Stimulated activated CD8-positive, alpha-beta memory T cell treated with anti-CD3 and anti-CD28 coated beads, Interleukin-12 subunit alpha, Interleukin-12 subunit beta, amount 100 ng/mL, for 1 hour (primary cell): ENCODE data around the gene HIGD2B.
A peak's percentile ranks its signal among the peaks of the same experiment; 100 is the strongest.
"Not testable (repeated sequence)": the region's sequence is repeated elsewhere in the genome, so short reads cannot be mapped to it uniquely, and the experiment has no call there.

Source experiments
- DNase-seq: peaks from one replicate; pipeline ENCODE4 v3.0.0-alpha.2; 2020; ENCODE audit warnings: low read depth

HIGD2B gene, protein sequence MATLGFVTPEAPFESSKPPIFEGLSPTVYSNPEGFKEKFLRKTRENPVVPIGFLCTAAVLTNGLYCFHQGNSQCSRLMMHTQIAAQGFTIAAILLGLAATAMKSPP

DNA sequence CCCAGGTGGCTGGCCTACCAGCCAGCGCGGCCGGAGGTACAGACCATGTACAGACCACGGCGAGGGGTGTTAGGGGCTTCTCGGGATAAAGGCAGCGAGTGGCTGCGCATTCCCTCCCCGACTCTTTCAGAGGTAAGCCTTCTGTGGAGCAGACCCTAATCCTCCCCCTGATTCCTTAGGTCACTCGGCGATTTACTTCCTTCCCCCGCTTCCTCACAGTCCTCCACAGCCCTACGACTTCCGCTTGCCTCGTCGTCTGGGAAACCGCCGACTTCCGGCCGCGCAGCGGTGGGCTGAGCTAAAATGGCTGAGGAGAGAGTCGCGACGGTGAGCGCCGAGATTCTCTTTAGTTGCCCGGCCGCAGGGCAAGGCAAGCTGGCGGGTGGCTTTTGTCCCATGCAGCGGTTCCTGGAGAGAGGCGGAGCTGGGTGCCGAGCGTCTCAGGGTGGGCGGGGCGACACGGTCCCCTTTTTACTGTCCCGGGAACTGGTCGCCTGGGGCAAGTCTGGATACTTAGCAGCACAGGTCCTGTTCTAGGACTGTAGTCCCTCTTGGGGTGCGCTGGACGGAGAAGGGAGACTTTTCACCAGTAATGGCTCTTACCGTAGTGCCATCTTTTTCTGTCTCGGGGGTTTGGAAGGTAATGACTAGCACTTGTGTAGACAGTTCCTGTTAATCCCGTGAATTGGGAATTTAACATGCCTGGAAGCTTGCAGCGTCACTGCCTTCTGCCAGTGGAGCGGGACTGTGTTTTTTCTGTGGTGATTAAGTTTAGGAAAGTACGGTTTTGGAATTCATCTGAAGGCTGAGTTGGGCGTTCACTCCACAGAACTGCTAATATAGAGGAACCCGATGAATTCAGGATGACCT, at the start of gene HIGD2B, which contains the start of gene BBS4:
Gene HIGD2B, minus strand, starts transcription at position 258 of the 870 bp plus-strand sequence. CDS start 9,808 bp downstream, outside the sequence.
Gene BBS4, plus strand, starts transcription at position 283 of the 870 bp plus-strand sequence. Its CDS starts 21 bp downstream, at position 304.
- DNase-seq: peak; percentile 76

DNA sequence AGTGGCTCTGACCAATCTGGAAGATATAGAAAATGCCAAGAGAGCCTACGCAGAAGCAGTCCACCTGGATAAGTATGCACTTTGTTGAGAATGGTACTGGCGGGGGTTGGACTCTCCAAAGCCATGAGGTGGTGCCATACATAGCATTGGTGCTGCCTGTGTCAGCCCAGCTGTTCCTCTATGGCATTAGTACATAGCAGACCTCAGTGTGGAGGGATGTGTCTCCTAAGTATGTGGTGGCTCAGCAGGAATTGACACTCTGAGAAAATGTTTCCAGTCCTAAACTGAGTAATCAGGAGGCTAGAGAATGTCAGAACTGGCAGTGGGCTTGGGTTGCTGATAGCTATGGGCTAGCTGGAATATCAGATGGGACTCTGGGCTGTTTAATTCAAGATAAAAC, 49.1 kb upstream of the HIGD2B start:
- no peak for DNase-seq

DNA sequence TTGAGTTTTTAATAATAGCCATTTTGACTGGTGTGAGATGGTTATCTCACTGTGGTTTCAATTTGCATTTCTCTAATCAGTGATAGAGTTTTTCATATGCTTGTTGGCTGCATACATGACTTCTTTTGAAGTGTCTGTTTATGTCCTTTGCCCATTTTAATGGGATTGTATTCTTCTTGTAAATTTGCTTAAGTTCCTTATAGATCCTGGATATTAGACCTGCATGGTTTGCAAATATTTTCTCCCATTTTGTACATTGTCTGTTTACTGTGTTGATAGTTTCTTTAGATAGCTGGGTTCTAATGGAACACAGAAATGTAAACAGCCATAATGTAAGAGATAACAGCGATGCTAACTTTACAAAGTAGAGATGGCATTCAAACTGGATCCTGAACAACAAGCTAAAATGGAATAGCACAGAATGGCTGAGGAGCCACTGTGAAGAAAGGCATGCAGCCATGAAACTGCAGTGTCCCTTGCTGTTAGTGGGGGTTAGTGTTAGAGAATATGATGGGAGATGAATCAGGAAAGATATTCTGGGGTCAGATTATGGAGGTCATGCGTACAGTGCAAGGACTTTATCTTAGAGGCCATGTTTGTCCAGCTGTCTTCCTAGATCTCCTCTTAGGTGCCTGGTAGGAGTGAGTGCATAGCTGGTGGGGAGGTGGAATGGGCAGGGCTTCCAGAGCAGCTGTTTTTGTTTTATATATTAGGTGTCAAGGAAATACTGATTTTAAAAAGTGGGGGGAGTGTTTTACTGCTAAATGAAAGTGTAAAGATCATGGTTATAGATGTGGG, 48.2 kb upstream of the HIGD2B start:
- no peak for DNase-seq

DNA sequence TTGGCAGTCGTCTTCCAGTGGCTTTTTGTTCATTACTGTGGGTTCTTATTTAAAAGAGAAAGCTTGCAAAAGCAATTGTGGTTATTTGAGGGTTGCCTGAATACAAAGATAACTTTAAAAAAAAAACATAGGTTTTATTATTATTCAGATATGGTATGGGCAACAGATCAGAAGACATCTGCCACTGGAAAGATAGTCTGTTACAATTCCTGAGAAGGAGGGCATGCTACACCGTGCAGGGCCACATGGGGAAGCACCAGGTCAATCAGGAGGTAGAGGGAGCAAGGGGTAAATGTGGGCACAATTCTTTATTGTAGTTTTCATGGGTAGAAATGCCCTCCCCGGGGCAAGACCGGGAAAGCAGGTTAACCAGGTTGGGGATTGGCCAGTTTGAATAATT, 46.5 kb upstream of the HIGD2B start:
- DNase-seq: no peak

DNA sequence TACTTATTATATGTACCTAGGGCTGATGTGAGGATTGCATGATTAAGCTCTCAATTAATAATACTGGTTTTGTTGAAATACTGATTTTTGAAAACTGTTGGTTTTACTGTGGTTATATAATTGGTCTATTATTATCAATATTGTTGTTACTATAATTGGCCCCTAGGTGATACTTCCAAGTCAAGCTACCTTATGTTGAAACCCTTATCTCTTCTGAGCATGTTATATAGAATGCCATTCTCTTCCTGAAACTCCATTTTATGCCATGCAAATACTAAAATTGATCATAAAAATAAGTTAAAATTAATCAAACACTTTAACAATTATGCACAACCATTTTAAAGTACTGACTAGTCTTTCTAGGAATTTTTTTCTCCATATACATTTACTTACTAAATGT, 46.1 kb upstream of the HIGD2B start:
- DNase-seq: no peak

DNA sequence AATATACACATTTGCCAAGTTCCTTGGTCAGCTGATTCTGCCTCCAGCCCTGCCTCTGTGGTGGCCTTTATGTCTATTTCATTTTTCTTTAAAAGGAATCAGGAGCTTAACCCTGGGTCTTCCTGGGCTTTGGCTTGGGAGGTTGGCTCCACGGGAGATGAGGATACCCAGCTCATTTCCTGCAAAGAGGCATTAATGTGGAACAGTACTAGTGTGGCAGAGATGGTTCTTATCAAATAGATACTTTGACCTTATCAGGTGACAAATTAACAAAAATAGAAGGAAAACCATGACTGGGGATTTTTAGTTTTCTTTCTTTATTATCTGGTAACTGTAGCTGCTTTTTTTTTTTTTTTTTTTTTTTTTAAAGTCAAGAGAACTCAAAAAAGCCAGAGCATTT, 42.8 kb upstream of the HIGD2B start:
- DNase-seq: no peak

DNA sequence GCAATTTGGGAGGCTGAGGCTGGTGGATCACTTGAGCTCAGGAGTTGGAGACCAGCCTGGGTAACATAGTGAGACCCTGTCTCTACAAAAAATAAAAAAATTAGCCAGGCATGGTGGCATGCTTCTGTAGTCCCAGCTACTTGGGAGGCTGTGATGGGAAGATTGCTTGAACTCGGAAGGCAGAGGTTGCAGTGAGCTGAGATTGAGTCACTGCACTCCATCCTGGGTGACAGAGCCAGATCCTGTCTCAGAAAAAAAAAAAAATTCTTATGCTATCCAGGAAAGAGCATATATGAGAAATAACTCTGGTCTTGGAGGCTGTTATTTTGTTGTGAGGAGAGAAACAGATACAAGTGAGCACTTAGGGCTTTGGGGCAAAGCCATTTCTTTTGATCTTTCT, 42.3 kb upstream of the HIGD2B start:
- not testable (repeated sequence) for DNase-seq

DNA sequence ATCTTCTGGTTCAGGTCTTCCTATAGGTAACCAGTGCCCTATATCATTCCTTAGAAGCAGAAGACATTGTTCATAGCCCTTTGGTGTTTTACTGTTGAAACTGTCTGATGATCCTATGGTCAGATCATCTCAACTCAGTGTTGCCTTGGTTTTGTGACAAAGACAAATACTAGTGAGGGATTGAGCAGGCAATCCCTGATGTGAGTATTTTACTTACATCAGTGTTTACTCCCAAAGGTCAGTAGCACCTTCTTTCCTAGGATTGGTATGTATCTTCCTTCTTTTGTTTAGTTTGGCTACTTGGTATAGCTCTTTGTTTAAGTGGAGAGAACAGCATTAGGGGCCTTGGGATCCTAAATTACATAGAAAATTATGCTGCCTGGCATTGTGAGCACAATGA, 41.2 kb upstream of the HIGD2B start:
- DNase-seq: no peak

DNA sequence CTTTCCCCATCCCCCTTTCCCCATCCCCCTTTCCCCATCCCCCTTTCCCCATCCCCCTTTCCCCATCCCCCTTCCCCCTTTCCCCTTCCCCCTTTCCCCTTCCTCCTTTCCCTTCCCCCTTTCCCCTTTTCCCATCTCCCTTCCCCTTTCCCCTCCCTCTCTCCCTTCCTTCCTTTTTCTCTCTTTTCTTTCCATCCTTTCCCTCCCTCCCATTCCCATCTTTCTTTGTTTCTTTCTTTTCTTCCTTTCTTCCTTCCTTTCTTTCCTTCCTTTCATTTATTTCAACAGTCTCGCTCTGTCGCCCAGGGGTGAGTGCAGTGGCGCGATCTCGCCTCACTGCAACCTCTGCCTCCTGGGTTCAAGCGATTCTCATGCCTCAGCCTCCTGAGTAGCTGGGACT, 39.9 kb upstream of the HIGD2B start:
- DNase-seq: not testable (repeated sequence)

DNA sequence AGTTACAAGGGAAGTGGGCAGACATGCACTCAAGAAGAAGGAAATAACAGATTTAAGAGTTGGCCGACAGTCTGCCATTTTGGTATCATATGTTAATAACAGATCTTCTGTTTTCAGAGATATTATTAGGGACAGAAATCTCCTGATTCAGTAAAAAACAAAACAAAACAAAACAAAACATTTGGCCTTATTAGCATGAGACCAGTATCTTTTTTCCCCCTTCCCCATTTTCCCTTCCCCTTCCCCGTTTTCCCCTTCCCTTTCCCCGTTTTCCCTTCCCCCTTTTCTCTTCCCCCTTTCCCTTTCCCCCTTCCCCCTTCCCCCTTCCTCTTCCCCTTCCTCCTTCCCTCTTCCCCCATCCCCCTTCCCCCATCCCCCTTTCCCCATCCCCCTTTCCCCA, 39.5 kb upstream of the HIGD2B start:
- DNase-seq: no peak

DNA sequence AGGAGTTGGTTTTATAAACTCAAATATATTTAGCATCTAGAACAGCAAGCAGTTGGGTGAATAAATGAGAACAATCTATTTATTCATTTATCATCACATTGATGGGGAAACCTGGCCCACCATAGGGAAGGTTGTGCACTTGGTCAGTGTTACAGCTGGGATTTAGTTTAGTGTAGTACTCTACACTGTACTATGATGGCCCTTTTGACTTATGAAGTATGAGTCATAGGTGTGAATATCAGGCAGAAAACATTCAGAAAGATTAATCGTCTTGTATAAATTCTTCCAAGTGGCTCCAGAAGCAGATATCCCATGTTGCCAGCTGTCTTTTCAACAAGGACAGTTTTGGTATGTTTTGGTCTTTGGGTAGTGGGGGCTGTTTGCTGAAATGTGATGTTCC, 38.0 kb upstream of the HIGD2B start:
- no peak for DNase-seq

DNA sequence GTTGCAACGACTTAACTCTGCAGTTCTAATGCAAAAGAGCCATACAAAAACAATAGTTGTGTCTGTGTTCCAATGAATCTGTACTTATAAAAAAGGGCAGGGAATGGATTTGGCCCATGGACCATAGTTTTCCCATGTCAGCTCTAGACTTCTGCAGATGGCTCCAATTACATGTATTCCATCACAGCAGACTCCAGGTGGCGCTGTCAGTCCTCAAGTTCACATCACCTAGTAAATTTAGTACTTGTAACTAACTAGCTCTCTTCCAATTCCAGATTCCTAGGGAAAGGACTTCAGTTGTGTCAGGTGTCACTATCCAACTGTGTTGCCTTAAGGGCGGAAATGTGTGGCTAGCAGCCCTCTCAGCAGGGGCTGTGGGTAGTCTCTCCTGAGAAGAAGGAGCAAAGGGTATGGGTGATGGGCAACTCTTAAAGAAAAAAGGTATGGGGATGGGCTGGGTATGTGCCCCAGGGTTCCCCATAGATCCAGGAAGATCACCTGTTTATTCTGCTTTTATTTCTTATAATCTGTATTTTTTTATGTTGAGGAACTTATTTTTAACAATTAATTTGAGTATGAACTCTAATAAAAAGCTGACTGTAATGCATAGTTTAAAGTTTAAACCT, 36.2 kb upstream of the HIGD2B start:
- peak; percentile 58 for DNase-seq

DNA sequence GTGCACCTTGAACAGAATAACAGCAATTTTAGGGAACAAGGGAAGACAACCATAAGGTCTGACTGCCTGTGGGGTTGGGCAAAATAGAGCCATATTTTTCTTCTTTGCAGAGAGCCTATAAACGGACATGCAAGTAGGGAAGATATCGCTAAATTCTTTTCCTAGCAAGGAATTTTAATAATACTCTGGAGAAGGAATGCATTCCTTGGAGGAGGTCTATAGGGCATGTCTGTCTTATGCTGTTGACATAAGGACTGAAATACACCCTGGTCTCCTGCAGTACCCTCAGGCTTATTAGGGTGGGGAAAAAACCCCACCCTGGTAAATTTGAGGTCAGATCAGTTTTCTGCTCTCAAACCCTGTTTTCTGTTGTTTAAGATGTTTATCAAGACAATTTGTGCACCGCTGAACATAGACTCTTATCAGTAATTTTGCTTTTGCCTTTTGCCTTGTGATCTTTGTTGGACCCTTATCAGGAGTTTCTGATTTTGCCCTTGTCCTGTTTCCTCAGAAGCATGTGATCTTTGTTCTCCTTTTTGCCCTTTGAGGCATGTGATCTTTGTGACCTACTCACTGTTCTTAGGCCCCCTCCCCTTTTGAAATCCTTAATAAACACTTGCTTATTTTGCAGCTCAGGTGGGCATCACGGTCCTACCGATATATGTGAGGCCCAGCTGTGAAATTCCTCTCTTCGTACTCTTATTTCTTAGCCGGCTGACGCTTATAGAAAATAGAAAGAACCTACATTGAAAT, 22.7 kb upstream of the HIGD2B start:
- DNase-seq: not testable (repeated sequence)

DNA sequence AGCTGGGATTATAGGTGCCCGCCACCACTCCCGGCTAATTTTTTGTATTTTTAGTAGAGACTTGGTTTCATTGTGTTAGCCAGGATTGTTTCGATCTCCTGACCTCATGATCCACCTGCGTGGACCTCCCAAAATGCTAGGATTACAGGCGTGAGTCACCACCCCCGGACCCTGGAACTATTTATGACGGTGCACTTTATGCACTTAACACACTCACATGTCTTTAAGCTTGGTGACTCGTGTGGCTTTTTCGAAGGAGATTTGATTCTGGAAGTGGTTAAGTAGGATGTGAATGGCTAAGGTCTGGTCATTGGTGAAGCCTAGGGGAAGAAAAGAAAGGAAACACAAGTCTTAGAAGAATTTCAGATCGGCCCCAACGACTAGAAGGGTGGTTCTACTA, 20.3 kb upstream of the HIGD2B start:
- DNase-seq: no peak

DNA sequence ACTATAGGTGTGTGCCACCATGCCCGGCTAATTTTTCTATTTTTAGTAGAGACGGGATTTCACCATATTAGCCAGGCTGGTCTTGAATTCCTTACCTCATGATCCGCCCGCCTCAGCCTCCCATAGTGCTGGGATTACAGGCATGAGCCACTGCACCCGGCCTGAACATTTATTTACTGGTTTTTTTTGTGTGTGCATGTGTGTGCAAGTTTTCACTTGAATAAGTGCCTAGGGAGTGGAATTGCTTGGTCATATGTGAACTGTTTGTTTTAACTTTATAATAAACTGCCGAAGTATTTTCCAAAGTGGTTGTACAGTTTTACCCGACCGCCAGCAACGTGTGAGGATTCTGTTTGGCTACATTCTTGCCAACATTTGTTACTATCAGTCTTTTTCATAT, 14.1 kb upstream of the HIGD2B start:
- no peak for DNase-seq

DNA sequence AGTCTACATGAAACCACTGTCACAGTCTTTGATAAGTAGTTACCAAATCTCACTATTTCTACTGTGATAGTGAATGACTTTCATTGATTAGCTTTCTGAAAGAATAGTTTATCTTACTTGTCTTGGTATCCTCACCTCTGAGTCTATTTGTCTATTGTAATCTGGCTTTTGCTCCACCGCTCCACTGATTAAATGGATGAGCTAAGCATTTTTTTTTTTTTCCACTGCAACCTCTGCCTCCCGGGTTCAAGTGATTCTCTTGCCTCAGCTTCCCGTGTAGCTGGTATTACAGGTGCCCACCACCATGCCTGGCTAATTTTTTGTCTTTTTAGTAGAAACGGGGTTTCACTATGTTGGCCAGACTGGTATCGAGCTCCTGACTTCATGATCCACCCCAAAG, 13.0 kb upstream of the HIGD2B start:
- no peak for DNase-seq

DNA sequence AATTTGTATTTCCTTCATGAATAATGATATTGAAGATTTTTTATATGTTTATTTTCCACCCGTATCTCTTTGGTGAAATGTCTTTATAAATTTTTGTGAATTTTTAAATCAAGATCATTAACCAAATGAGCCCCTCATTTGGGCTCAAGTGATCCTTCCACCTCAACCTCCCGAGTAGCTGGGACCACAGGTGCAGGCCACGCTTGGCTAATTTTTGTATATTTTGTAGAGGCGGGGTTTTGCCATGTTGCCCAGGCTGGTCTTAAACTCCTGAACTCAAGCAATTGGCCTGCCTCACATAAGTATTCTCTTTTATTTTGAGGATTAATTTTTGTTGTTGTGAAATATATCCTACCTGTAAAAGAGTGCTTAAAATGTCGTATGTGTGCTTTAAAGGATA, 5.0 kb upstream of the HIGD2B start:
- no peak for DNase-seq

DNA sequence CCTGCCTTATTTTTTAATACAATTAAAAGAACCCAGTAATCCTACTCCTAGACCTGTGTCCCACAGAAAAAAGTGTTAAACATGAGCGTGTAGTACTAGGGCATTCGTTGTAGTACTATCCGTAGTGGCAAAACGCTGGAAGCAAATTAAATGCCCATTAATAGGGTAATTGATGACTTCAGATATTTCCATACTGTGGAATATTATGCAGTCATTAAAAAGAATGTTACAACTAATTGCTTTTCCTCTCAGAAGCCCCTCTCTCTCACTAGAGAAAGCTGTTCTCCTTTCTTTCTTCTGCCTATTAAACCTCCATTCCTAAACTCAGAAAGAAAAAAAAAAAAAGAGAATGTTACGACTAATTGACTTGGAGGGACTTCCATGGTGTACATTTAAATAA, 2.7 kb upstream of the HIGD2B start:
- no peak for DNase-seq

DNA sequence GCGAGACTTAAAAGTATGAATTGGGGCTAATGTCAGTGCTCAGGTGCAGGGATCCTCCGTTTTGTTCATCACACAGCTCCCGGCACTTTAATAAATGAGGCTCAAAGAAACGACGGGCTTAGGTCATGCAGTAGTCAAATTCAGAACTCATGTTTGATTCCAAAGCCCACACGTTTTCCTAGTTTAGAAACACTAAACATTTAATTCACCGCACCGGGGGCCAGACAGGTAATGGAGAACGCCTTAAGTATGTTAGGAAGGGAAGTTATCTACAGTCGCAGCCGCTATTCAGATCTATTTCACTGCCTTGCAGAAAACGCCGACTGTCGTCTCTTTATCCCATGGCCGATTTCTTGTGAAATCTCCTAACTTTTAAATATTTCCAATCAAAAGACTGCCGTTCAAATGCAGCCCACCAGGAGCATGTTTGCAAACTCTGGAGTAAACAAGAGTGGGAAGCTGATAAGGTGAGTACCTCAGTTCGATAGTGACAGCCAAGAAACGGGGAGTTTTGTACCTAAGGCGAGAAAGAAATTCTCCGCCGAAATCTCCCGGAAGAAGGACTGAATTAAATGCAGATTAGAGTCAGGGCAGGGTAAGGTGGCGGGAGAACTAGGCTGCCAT, 569 bp downstream of the HIGD2B start:
- DNase-seq: no peak

DNA sequence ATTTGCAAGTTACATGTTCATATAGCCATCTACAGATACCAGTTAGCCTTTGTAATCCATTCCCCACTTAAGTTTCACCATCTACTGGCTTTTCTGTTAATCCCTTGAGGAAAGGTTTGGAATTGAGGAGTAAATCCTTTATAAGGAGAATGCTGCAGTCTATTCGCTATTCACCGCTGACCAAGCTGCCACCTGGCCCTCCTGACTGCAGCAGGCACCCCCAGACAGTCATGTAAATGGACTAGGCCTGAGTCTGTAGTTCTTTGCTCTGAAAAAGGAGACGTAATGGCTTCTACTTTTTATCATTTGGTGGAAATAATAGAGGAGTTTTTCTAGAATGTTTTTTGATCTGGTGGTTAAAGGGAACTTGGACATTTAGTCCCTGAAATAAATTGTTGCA, 3.2 kb downstream of the HIGD2B start:
- no peak for DNase-seq

DNA sequence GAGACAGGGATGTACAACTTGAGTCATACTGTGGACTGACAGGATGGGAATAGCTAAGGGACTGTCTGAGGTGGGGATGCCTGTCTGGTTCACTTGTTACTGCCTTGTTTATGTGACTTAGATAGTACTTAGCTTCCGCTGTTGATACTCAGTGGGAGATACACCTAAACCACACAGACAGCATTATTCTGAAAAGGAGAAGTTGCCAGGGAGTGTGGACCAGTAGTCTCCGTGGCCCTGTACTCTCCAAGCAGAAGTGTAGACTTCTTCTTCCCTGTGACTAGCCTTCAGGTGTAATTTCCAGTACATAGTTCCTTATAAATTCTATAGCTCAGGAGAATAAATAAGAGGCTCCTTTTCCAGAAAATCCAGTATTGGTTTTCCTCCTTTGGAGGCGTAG, 5.1 kb downstream of the HIGD2B start:
- DNase-seq: no peak
